Left ventricle myocardium inferior (tissue), 1 donor: ENCODE measurements around the gene VENTX. TPM values are rescaled to one million over a fixed set of nuclear protein-coding genes. Genes with fewer than 3 reads are reported as not detected.

ENCODE experiments used
- DNase-seq: peaks from one replicate; pipeline ENCODE4 v3.0.0-alpha.2; 2020
- H3K27ac ChIP-seq: fragments of 200-600 bp; replicated peaks from 2 replicates; pipeline ENCODE4 v1.8.0; 2021
- H3K27me3 ChIP-seq: fragments of 200-600 bp; 2 replicates; pipeline ENCODE4 v1.8.0; 2021; ENCODE audit warnings: low read depth
- H3K36me3 ChIP-seq: fragments of 200-600 bp; 2 replicates; pipeline ENCODE4 v1.8.0; 2021
- H3K4me1 ChIP-seq: fragments of 200-600 bp; 2 replicates; pipeline ENCODE4 v1.8.0; 2021
- H3K4me3 ChIP-seq: fragments of 200-600 bp; 2 replicates; pipeline ENCODE4 v1.8.0; 2021; ENCODE audit warnings: mild to moderate bottlenecking, moderate library complexity
- H3K9me3 ChIP-seq: fragments of 200-600 bp; replicated peaks from 2 replicates; pipeline ENCODE4 v1.8.0; 2021
- CTCF ChIP-seq: fragments of 200-600 bp; IDR thresholded peaks from 2 replicates; pipeline ENCODE4 v1.8.0; 2021; ENCODE audit warnings: antibody characterized with exemption, mild to moderate bottlenecking, borderline replicate concordance
- intact Hi-C: fragments of 100-400 bp; cut with micrococcal nuclease; formaldehyde crosslinking; loops from one replicate; pipeline ENCODE4 v1.11.0; 2022
- total RNA-seq: library from RNA; stranded (reverse); fragmentation: NEBNext Ultra II Directional; extraction: Animal tissue kit (Norgen Biotek cat#: 25700); gene quantifications from one replicate; pipeline ENCODE4 v1.2.1, GENCODE V29; 2021
- donor health status: DM: no; HTN: yes; CAD: no; lungs with severe emphysema.

The VENTX gene
- total RNA-seq, 1 donor from 2014 or later = 0.33 TPM

GRCh38 chr10:133203652-133204195 is 33.9 kb upstream of the VENTX start:
- Histone ChIP-seq H3K4me3 (no peak overlapping the region), H3K9me3 (no peaks in the 10 kb centered on the region), H3K36me3 (no peaks in the 10 kb centered on the region), H3K4me1 (no peaks in the 10 kb centered on the region), H3K27ac (no peak overlapping the region), H3K27me3 (peaks cover 71% of the 10 kb centered on the region)
- no peak for TF ChIP-seq CTCF
- no peak for DNase-seq
- intact Hi-C loops = no loop called here

GRCh38 chr10:133204226-133205015 is 33.2 kb upstream of the VENTX start:
- no peaks in the 10 kb centered on the region for H3K9me3 ChIP-seq
- H3K4me1 ChIP-seq = no peaks in the 10 kb centered on the region
- no peak for DNase-seq
- no peak for TF ChIP-seq CTCF
- intact Hi-C loops = no loop called here
- H3K27me3 ChIP-seq = peaks cover 64% of the 10 kb centered on the region
- no peak overlapping the region for H3K4me3 ChIP-seq
- no peaks in the 10 kb centered on the region for H3K36me3 ChIP-seq
- H3K27ac ChIP-seq = no peak overlapping the region

- H3K4me1 ChIP-seq = no peaks in the 10 kb centered on the region
- no peak for DNase-seq
- H3K4me3 ChIP-seq = no peak overlapping the region
- H3K36me3 ChIP-seq = no peaks in the 10 kb centered on the region
- TF ChIP-seq CTCF = no peak
- no peaks in the 10 kb centered on the region for H3K9me3 ChIP-seq
- intact Hi-C loops = no loop called here
- peaks cover 56% of the 10 kb centered on the region for H3K27me3 ChIP-seq
- no peak overlapping the region for H3K27ac ChIP-seq
Measured at GRCh38 chr10:133205146-133205545, 32.5 kb upstream of the VENTX start.

GRCh38 chr10:133206356-133207040 is 31.2 kb upstream of the VENTX start:
- H3K27ac ChIP-seq = no peak overlapping the region
- no peak overlapping the region for H3K4me3 ChIP-seq
- intact Hi-C loops = no loop called here
- no peaks in the 10 kb centered on the region for H3K9me3 ChIP-seq
- peaks cover 47% of the 10 kb centered on the region for H3K27me3 ChIP-seq
- H3K36me3 ChIP-seq = no peaks in the 10 kb centered on the region
- no peaks in the 10 kb centered on the region for H3K4me1 ChIP-seq
- DNase-seq = no peak
- no peak for TF ChIP-seq CTCF

DNA sequence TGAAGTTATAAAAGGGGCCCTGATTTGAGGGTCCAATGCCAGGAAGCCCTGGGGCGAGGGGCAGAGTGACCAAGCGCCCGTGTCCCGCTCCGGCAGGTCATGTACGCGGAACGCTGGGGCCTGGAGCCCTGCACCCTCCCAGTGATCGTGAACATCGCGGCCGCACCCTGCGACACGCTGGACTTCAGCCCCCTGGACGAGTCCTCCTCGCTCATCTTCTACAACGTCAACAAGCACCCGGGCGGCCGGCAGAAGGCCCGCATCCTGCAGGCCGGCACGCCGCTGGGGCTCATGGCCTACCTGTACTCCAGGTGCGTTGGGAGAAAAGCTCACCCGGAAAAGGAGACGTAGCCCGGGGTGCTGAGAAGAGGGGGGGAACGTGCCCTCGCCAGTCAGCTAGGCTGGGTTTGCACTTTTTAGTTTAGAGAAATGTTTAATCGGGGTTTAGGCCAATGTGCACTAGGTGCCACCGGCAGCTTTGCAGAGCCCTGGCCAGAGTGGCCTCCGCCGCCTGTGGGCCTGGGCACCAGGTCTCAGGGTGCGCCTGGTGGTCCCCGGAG is 30.5 kb upstream of the VENTX start:
- Histone ChIP-seq H3K4me3 (no peak overlapping the region), H3K27me3 (peaks cover 45% of the 10 kb centered on the region), H3K4me1 (no peaks in the 10 kb centered on the region), H3K27ac (no peak overlapping the region), H3K36me3 (no peaks in the 10 kb centered on the region), H3K9me3 (no peaks in the 10 kb centered on the region)
- intact Hi-C loops = no loop called here
- no peak for DNase-seq
- TF ChIP-seq CTCF = no peak
